SKM-1 treated with dmso at 0.1 percent for 144 hours (cell line): Measurements from ENCODE around the gene CYP11A1.

Source experiments
- DNase-seq: peaks from one replicate; lab custom pipeline; 2025; ENCODE audit not compliant: unreplicated experiment; lab: John Stamatoyannopoulos, UW

Gene CYP11A1

DNA sequence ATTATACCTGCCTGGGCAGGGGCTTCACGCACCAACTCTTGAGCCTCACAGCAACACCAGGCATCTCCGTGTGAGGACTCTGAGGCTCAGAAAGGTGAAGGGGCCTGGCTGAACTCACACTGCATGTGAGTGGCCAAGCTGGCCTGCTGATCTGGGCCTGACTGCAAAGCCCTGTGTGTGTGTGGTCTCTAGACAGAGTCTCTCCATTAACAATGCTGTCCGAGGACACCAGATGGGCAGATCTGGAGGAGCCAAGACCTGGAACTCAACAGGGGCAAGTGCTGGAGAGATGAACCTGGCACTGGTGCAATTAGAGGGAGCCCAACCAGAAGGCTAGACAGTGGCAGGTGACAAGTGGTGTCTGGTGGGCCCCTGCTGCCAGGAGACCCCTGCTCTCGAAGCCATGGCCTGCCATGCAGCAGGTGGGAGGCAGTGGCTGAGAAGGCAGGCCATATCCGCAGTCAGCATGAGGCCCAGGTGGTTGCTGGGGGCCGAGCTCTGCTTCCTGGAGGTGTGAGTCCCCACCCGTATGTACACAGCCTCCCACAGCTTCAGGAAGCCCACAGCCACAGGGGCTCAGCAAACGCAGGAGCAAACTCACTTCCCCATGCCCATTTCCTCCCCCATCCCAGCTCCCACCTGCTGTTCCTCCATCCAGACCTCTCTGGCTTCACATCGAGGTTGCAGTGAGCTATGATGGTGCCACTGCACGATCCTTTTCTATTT, 39.0 kb downstream of the CYP11A1 start:
- no peak for DNase-seq

- no peak for DNase-seq
These were observed 39.7 kb downstream of the CYP11A1 start for GRCh38 chr15:74327756-74328155.

GRCh38 chr15:74326746-74327145, 40.7 kb downstream of the CYP11A1 start:
- no peak for DNase-seq

DNA sequence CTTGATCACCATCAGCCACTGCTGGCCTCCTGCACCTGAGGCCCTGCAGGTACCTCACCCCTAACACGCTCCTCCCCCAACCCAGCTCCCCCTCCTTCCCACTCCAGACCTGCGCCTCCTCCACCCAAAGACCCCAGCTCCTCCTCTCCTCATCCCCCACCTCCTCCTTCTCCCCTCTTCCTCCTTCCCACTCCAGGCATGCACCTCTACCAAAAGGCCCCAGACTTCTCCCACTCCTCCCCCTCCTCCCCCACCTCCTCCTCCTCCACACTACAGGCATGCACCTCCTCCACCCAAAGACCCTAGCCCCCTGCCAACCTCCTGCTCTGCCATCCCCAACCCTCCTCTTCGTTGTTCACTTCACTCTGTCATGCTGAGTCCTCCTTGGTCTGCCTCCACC, 42.7 kb downstream of the CYP11A1 start:
- no peak for DNase-seq

DNA sequence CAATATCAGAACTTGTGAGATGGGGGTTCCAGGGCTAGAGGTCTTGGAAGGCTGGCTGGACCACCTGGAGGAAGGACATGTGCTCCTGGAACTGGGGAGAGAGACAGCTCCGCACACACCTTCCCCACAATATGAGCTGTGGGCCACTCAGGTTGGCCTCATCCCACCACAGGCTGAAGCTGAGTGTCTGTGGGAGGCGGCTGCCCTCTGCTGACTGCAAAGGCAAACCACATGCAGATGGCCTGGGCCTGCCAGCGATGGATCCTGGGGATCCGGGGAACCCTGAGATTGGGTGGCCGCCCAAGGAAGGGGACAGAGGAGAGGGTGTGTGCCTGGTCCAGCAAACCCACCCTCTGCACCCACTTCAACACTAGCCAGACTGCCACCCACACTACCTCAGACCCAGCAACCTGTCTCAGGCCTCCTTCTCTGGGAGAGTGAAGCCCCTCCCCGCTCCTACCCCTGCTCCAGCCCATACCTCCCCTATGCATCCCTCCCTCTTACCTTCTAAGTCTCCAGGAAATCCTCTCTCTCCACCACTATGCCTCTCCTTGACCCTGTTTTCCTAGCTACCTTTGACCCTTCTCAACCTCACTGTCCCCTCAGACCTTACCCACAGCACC, 44.8 kb downstream of the CYP11A1 start:
- DNase-seq = peak; percentile 50

GRCh38 chr15:74320352-74321247, 46.8 kb downstream of the CYP11A1 start:
- peak; percentile 45 for DNase-seq

- DNase-seq = no peak
These were observed 47.7 kb downstream of the CYP11A1 start for GRCh38 chr15:74319596-74320351.

DNA sequence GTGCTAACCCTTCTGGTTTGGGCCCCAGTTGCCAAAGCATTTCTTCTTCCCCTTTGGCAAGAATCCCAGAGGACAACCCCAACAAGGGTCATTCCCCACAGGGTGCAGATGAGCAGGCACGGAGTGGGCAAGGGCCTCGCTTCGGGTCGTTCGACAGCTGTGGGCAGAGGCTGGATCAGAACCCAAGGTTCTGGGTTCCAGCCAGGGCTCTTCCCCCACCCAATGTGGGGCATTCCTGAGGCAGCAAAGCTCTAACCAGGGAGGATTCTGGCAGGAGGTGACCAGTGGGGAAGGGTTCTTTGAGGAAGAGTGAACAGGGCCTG, 48.3 kb downstream of the CYP11A1 start:
- no peak for DNase-seq

GRCh38 chr15:74318376-74319137, 48.9 kb downstream of the CYP11A1 start:
- DNase-seq = peak; percentile 54

DNA sequence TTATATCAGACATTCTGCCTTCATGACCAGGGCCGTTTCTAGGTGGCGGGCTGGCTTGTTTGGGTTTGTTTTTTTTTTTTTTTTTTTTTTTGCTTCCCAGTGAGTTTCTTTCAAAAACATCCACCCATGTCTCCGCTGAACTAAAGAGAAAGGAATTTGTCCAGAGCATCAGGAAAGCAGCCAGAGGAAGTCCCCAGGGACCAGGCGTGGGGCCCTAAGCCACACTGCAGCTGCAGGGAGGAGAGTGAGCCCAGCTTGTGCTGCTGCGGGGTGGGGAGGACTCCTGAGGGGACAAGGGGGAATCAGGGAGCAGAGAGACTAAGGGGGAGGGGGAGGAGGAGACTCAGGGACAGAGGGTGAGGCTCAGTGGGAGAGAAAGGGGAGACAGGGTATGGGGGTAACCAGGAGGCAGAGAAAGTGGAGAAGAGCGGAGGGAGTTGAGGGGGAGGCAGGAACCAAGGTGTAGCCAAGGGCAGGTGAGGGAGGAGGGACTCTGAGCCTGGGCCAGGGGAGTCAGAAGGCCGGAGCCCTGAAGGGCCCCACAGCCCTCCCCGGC, 49.5 kb downstream of the CYP11A1 start:
- DNase-seq = no peak

- DNase-seq = no peak
These were observed 51.3 kb downstream of the CYP11A1 start for GRCh38 chr15:74316141-74316540.

DNA sequence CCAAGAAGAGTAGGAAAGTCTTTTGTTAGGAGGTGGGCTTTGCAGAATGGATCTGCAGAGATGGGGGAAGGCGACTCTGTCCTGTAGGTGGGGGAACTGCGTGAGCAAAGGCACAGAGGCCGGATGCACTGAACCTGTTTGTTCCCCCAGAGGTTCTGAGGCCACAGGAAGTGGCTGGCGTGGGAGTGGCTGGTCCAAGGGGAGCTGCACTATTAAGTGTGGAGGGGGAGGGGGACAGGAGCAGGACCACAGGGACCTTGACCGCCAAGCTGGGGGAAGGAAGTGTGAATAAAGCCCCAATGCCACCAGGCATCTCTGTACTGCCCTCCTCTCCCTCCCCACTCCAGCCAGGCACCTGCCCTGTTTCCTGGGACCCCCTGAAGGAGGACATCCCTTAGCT, 51.8 kb downstream of the CYP11A1 start:
- DNase-seq = peak; percentile 37

DNA sequence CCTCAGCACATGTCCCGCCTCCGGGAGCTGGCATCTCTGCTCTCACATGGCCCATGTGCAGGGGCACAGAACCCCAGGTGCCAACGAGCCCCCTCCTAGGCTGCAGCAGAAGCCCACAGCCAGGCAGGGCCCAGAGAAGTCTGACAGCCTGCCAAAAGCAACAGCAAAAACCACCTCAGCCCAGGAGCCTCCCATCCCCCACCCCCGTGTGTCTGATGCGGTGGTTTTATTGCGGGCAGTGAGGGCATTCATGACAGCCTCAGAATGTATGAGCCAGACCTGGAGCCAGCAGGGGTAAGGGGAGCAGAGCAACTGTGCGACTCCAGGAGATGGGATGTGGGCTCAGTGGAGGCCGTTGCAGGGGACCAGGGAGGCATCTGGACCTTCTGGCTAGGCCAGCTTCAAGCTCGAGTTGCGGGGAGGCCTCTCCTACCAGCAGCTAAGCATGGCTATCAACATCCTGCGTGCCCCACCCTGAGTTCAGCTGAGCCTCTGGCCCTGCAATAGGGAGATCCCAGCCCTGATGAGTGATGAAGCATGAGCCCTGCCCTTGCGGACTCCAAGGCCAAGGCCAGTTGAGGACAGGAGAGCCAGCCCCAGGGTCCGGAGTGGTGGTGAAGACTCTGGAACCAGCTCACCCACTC, 52.5 kb downstream of the CYP11A1 start:
- no peak for DNase-seq

GRCh38 chr15:74313889-74314288, 53.6 kb downstream of the CYP11A1 start:
- no peak for DNase-seq

DNA sequence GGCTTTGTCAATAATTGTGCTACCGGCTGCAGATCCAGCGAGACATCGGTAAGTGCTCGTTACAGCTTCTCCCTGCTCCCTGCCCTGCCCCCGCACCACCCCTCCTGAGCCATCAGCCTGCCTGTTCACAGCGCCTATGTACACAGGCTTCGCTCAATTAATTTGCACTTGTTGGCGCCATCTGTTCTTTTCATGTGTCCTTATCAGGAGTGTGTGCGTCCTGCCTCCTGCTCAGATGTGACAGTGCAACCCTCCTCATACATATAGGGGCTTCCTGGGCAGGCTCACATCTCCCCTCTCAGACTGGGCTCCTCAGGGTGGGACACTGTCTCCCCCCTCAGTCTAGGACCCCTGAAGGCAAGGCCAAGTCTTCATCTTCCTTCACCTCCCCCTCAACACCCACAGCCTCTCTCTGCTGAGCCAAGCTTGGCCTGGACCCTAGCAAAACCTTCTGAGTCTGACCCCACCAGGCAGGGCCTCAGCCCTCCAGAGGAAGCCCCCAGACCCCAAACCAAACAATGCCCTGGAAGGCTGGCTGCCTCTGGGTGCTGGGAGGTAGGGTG, 54.9 kb downstream of the CYP11A1 start:
- DNase-seq = no peak

- no peak for DNase-seq
These were observed 55.6 kb downstream of the CYP11A1 start for GRCh38 chr15:74311734-74312444.

DNA sequence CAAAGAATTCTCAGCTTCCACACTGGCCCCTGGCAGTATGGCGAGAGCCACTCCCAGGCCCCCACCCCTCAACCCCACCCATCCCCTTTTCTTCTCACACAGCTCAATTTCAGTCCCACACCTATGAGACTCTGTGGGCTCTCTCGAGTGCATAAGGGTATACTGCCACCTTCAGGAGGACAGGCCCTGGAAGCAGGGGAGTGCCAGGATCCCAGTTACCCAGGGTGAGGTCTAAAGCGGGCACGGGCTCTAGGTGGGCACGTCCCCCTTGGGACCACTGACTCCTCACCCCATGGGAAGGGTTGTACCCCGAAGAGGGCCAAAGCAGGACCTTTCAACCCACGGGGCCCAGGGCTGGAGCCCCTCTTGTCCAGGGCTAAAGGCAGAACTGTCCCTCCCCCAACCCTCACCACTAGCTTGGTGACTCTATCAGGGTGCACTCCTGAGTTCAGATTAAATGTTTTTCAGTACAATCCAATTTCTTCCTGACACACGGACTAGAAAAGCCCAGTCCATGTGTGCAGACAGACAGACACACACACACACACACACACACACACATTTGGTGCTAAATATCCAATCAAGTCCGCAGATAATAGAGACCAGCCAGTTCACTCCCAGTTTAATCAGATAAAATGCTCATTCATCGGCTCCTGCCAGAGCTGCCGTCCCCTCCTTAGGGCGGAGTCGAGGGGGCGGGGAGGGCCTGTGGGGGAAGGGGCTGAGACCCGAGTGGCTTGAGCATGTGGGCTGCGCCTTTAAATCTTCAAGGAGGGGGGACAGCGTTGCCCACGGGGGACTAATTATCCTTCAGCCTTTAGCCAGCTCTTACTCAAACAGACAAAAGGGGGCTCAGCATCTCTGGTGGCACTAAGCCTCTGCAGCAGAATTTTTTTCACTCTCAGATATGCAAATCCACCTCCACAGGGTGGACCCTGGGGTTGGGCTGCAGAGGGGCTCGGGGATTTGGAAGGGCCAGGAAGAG, 59.3 kb downstream of the CYP11A1 start:
- no peak for DNase-seq
